ENCODE data around the gene ARSK. TPM values are rescaled to one million over a fixed set of nuclear protein-coding genes. Genes with fewer than 3 reads are reported as not detected.

Gene ARSK
- total and polyA plus RNA-seq, 7 donors, result 0.60 to 13.3 (median 6.7) TPM

- 94 to 96% methylated on average over 3 of the region's 3 CpGs for WGBS, 2 donors
- no peak for DNase-seq
- intact Hi-C loops (cut with DNase I), result no loop called here
- Histone ChIP-seq H3K4me3 (no peak overlapping the region), H3K9me3 (no peaks in the 10 kb centered on the region), H3K27ac (no peak overlapping the region), H3K27me3 (peaks cover 0 to 7% (median 0%) of the 10 kb centered on the region in 3 donors), H3K36me3 (no peaks in the 10 kb centered on the region), H3K4me1 (no peaks in the 10 kb centered on the region)
- TF ChIP-seq CTCF (IDR thresholded peaks at IDR 0.05), result no peak
- TF ChIP-seq POLR2AphosphoS5 (IDR thresholded peaks at IDR 0.05), result no peak
- TF ChIP-seq EP300 (IDR thresholded peaks at IDR 0.05), result no peak
- no peak for TF ChIP-seq POLR2A (IDR thresholded peaks at IDR 0.05)
Measured at GRCh38 chr5:95634081-95634480, 79.2 kb downstream of the ARSK start.

GRCh38 chr5:95638632-95639031, 83.7 kb downstream of the ARSK start:
- peaks cover 0 to 7% (median 0%) of the 10 kb centered on the region in 3 donors for H3K27me3 ChIP-seq
- no peak overlapping the region for H3K4me3 ChIP-seq
- WGBS, 2 donors, result 75 to 87% methylated on average over 3 of the region's 3 CpGs
- no peaks in the 10 kb centered on the region for H3K9me3 ChIP-seq
- no peak overlapping the region for H3K27ac ChIP-seq
- no peak for DNase-seq
- TF ChIP-seq CTCF (IDR thresholded peaks at IDR 0.05), result no peak
- TF ChIP-seq POLR2AphosphoS5 (IDR thresholded peaks at IDR 0.05), result no peak
- TF ChIP-seq POLR2A (IDR thresholded peaks at IDR 0.05), result no peak
- TF ChIP-seq EP300 (IDR thresholded peaks at IDR 0.05), result no peak
- H3K36me3 ChIP-seq, result no peaks in the 10 kb centered on the region
- intact Hi-C loops (cut with DNase I), result no loop called here
- no peaks in the 10 kb centered on the region for H3K4me1 ChIP-seq

GRCh38 chr5:95641741-95642220, 86.9 kb downstream of the ARSK start:
- Histone ChIP-seq H3K27ac (no peak overlapping the region), H3K9me3 (no peaks in the 10 kb centered on the region), H3K4me1 (no peaks in the 10 kb centered on the region), H3K27me3 (peaks cover 0 to under 1% (median 0%) of the 10 kb centered on the region in 3 donors), H3K36me3 (no peaks in the 10 kb centered on the region), H3K4me3 (no peak overlapping the region)
- TF ChIP-seq POLR2A (IDR thresholded peaks at IDR 0.05), result no peak
- peak in 2 of 4 donors; percentile 11 to 19 for TF ChIP-seq POLR2AphosphoS5 (IDR thresholded peaks at IDR 0.05)
- WGBS, 2 donors, result 60 to 85% methylated on average over 5 of the region's 5 CpGs
- DNase-seq, result no peak
- intact Hi-C loops (cut with DNase I), result loop anchor here (5.0 to 10.0 kb wide), 2 partner anchors 696 to 963 kb away; no protein-coding TSS in a partner anchor

GRCh38 chr5:95643152-95643551, 88.3 kb downstream of the ARSK start:
- WGBS, 2 donors, result 88 to 92% methylated on average over 7 of the region's 7 CpGs

More at GRCh38 chr5:95643152-95643551, 88.3 kb downstream of the ARSK start:
- no peaks in the 10 kb centered on the region for H3K36me3 ChIP-seq
- DNase-seq, result no peak
- H3K9me3 ChIP-seq, result no peaks in the 10 kb centered on the region
- H3K4me1 ChIP-seq, result peaks cover 0 to 11% (median 5%) of the 10 kb centered on the region in 4 donors
- H3K27ac ChIP-seq, result no peak overlapping the region
- TF ChIP-seq POLR2AphosphoS5 (IDR thresholded peaks at IDR 0.05) (no peak), CTCF (IDR thresholded peaks at IDR 0.05) (no peak)
- intact Hi-C loops (cut with DNase I), result loop anchor here (5.0 to 10.0 kb wide), 2 partner anchors 694 to 962 kb away; no protein-coding TSS in a partner anchor
- no peaks in the 10 kb centered on the region for H3K27me3 ChIP-seq
- H3K4me3 ChIP-seq, result no peak overlapping the region

Measured in sigmoid colon (tissue), 7 donors.